ENCODE data around the gene SOWAHA. TPM values are rescaled to one million over a fixed set of nuclear protein-coding genes. Genes with fewer than 3 reads are reported as not detected.

SOWAHA gene
- total RNA-seq, 1 experiment from 2014 or later: 0.39 TPM

DNA sequence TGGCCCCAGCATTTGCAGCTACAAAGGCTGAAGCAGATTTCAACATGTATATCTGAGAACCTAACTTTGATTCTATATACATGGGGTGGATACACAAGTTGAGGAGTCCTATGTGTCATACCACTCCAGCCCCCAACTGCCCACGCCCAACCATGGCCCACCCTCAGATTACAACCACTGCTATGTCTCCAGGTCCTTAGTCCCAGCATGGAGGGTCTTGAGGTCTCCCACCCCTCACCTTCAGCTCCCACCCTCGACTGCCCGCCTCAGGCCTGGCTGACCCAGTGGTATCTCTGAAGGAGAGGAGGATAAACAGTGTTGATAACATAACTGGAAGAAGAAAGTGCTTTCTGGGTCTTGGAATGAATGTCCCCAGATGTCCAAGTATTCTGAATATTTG is 8.2 kb downstream of the SOWAHA start:
- Histone ChIP-seq H3K9ac (ENCODE audit: low read length) (no peak overlapping the region), H3K9me3 (ENCODE audit: control insufficient read depth in 1 of 2, insufficient read depth in 1 of 2, low read depth in 1 of 2, low read length in 2 of 2) (no peaks in the 10 kb centered on the region), H3K27me3 (ENCODE audit: insufficient read depth, low read length) (no peaks in the 10 kb centered on the region), H4K20me1 (ENCODE audit: insufficient read depth) (no peaks in the 10 kb centered on the region), H3K27ac (ENCODE audit: low read depth, low read length) (no peak overlapping the region), H3K4me3 (replicated peaks in 1 of 2; ENCODE audit: low read depth in 1 of 2, low read length in 2 of 2) (no peak overlapping the region), H3K36me3 (ENCODE audit: control insufficient read depth in 1 of 2, insufficient read depth in 2 of 2, low read length in 2 of 2) (no peaks in the 10 kb centered on the region), H3K79me2 (ENCODE audit: insufficient read depth, low read length) (no peaks in the 10 kb centered on the region), H3K4me1 (ENCODE audit: control insufficient read depth in 1 of 2, insufficient read depth in 2 of 2, low read length in 2 of 2) (peaks cover 0 to 11% of the 10 kb centered on the region in 2 experiments; a peak in 1 of 4 replicates), H3K9me2 (ENCODE audit: insufficient read depth) (no peaks in the 10 kb centered on the region), H2AFZ (ENCODE audit: low read depth, low read length, poor library complexity, severe bottlenecking) (no peak overlapping the region), H3K4me2 (ENCODE audit: low read length) (no peak overlapping the region)
- intact Hi-C loops (cut with micrococcal nuclease): loop anchor here (2.0 kb wide), 2 partner anchors 69 to 435 kb away; no protein-coding TSS in a partner anchor
- TF ChIP-seq EZH2phosphoT487 (IDR thresholded peaks at IDR 0.05; ENCODE audit: borderline replicate concordance): no peak
- TF ChIP-seq, protein P1, sequence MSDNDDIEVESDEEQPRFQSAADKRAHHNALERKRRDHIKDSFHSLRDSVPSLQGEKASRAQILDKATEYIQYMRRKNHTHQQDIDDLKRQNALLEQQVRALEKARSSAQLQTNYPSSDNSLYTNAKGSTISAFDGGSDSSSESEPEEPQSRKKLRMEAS (IDR thresholded peaks at IDR 0.05): no peak
- no peak for TF ChIP-seq POLR2AphosphoS5 (IDR thresholded peaks at IDR 0.05; ENCODE audit: low read depth, low read length)
- TF ChIP-seq JUND (IDR thresholded peaks at IDR 0.05): no peak
- TF ChIP-seq, protein P2, sequence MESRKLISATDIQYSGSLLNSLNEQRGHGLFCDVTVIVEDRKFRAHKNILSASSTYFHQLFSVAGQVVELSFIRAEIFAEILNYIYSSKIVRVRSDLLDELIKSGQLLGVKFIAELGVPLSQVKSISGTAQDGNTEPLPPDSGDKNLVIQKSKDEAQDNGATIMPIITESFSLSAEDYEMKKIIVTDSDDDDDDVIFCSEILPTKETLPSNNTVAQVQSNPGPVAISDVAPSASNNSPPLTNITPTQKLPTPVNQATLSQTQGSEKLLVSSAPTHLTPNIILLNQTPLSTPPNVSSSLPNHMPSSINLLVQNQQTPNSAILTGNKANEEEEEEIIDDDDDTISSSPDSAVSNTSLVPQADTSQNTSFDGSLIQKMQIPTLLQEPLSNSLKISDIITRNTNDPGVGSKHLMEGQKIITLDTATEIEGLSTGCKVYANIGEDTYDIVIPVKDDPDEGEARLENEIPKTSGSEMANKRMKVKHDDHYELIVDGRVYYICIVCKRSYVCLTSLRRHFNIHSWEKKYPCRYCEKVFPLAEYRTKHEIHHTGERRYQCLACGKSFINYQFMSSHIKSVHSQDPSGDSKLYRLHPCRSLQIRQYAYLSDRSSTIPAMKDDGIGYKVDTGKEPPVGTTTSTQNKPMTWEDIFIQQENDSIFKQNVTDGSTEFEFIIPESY (IDR thresholded peaks at IDR 0.05; ENCODE audit: extremely low read depth, insufficient replicate concordance, low read length): no peak
- TF ChIP-seq RAD21 (IDR thresholded peaks at IDR 0.05; ENCODE audit: low read depth): no peak
- TF ChIP-seq YY1 (IDR thresholded peaks at IDR 0.05; ENCODE audit: extremely low read depth, insufficient replicate concordance, low read depth, low read length): no peak
- ChIA-PET CTCF (interaction anchor here (0.7 to 3.9 kb wide), 7 partner anchors 12 to 361 kb away, joined by 3 to 69 read pairs (median 8); no protein-coding TSS in a partner anchor), POLR2A (no interaction called here), RAD21 (ENCODE audit: low non-redundant PET in 1 of 2, low total read pairs in 2 of 2, uncharacterized antibody in 2 of 2, unreplicated experiment in 2 of 2) (no interaction called here)
- BruUV-seq (replicated peaks): no TSS peak
- no peak for ATAC-seq
- no peak for DNase-seq (ENCODE audit: low read depth, low spot score)

All from HCT116 (cell line).